Fibroblast of skin of left biceps (primary cell): Measurements from ENCODE around the gene SRL.
A peak's percentile ranks its signal among the peaks of the same experiment; 100 is the strongest.
"Not testable (repeated sequence)": the region's sequence is repeated elsewhere in the genome, so short reads cannot be mapped to it uniquely, and the experiment has no call there.

Source experiments
- DNase-seq, 2 experiments: peaks; one replicate each; pipeline ENCODE4 v3.0.0-alpha.2; 2013; ENCODE audit warnings: low read depth in 2 of 2

SRL gene

GRCh38 chr16:4260360-4260759 lies 18.5 kb upstream of the SRL start:
- DNase-seq: no peak

DNA sequence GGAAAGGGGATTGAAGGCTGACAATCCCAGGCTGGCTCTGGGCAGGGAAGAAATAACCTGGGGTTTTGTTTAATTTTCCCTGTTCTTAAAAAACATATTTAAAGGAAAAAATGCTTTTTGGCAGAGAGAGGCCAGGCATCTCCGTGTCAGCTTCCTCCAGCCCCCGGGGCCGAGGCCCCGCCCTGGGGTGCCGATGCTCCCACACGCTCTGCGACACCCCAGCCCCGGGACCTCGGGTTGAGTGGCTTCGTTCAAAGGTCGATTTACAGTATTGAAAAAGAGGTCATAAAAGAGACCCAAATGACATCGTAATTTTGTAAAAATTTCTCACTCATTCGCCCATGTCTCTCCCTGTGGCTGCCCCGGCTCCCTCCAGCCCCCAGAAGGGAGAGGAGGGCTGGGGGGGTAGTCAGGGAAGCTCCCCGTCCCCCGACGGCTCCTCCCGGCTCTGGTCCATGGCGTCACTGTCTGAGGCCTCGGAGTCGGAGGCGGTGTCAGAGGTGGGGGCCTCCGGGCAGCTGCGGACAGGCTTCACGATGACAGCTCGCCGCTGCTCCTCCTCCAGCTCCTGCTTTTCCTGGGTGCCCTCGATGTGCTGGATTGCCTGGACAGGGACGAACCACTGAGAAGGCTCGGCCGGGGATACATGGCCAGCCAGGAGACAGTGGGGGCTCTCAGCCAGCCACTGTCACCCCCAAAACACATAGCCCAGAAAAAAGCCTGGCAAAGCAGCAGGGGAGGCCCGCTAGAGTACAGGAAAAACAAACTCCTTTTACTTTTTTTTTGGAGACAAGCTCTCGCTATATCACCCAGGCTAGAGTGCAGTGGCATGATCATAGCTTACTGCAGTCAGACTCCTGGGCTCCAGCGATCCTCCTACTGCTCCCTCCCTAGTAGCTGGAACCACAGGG lies 16.0 kb upstream of the SRL start:
- no peak for DNase-seq

DNA sequence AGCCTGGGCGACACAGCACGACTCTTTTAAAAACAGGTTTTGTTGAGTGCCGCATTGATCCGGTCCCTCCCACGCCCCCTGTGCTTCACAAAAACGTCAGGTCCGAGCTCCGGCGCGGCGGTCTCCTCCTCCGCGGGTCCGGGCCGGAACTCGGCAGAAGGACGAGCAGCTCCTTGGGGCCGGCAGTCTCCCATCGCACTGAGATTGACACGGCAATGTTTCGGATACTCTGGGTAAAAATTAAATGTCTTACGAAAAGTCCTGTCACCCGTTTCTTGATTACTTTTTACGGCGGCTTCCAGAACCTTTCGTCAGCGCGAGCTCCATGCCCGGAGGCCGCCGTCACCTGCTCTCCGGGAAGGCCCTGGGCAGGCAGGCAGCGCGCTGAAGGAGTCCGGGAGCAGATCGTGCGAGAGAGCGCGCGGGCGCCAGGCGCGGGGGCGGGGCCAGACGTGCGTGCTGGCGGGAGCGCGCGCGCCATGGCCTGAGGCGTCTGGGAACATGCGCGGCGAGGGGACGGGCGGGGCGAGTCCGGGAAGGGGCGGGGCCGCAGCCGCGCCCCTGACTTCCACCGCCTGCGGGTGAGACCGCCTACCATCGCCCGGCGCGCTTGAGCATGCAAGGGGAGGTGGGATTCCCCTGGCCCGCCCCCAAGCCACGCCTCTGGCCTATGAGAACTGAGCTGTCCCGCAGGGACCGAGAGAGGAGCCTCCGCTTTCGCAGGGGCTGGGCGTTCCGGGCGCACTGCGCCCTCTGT lies 11.7 kb upstream of the SRL start:
- DNase-seq: peak; percentile 99

DNA sequence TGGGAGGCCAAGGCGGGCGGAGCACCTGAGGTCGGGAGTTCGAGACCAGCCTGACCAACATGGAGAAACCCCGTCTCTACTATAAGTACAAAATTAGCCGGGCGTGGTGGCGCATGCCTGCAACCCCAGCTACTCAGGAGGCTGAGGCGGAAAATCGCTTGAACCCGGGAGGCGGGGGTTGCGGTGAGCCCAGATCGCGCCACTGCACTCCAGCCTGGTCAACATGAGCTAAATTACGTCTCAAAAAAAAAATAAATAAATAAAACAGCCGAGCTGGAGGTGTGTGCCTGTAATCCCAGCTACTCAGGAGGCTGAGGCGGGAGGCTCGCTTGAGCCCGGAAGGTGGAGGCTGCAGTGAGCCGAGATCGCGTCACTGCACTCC lies 11.1 kb upstream of the SRL start:
- not testable (repeated sequence) for DNase-seq

DNA sequence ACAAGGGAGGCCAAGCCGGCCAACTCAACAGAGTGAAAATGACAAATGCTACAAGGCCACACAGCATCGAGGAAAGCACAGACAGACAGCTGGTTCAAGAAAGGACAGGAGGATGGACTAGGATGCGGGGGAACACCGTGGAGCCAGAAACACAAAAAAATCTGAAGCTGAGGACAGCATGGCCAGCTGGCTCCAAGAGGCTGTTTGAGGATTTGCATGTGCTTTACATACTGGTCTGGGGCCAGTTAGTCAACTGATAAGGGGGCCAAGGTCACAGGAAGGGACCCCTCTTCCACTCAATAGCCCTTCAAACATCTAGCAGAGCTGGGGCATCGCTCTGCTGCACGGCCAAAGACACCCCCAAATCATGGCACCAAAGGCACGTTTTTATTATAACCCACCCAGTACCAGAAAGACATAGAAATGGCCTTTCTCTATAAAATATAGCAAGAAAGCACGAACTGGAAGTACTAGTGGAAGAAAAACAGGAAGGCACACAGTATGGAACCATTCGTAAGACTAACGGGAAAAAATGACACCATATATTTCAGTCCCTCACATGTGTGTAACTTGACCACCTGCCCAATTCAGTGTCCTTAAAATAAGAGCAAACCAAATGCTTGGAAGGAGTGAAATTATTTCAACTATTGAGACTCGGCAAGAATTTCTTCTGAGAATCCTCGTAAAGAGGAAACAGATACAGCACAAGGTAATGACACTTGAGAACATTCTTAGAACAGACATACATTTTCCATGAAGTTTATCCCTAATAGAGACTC lies 7.8 kb upstream of the SRL start:
- DNase-seq: no peak

GRCh38 chr16:4247460-4247784 lies 5.5 kb upstream of the SRL start:
- no peak for DNase-seq

DNA sequence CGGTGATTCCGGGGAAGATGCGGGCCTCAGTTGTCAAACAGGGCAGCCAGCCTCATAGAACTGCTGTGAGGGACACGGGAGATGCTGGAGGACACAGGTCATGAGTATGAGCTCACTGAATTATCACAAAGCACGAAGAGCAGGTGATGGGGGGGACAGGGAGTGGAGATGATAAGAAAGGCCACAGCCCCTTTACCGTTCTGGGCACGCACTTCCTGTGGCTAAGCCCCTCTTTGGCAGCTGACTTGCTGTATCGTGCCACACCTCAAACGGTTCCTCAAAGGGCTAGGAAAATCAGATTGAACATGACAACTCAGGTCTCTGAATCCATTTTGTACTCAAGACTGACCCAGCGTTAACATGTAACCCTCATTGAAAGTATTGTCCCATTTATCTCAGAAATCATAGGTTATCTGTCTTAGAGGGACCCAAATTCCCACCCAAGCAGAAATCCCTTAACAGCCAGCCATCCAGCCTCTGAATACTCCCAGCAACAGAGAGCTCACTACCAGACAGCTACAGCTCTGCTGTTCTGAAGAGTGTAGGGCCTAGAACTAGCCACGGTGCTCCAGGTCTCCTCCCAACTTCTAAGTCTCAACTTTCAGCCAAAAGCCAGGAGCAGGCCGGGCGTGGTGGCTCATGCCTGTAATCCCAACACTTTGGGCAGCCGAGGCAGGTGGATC lies 5.0 kb upstream of the SRL start:
- DNase-seq: no peak

DNA sequence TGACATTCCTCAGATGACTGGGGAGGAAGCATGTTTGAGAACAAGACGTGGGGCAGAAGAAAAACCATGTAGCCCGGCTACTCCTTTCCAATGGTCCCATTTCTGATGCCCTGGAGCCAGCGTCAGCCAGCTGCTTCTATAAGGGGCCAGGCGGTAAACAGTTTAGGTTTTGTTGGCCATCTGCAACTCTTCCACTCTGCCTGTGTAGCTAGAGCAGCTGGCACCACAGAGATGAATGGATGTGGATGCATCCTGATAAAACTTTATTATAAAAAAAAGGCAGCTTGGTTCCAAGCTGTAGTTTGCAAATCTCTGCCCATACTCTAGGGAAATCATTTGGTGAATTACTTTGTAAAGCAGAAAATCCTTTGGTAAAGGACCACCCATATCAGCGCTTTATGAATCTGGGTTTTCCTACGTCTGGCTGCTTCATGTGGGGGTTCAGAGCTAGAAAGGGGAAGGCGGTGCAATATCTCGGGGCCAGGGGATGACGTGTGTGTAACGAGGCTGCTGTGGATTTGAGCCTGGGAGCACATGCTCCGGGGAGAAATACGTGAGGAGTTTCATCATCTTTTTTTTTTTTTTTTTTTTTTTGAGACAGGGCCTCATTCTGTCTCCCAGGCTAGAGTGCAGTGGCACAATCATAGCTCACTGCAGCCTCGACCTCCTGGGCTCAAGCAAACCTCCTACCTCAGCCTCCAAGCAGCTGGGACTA lies 3.4 kb upstream of the SRL start:
- peak in 1 of 2 experiments; percentile 25 for DNase-seq

- DNase-seq: no peak
Observed at GRCh38 chr16:4244254-4245076, 2.6 kb upstream of the SRL start.

DNA sequence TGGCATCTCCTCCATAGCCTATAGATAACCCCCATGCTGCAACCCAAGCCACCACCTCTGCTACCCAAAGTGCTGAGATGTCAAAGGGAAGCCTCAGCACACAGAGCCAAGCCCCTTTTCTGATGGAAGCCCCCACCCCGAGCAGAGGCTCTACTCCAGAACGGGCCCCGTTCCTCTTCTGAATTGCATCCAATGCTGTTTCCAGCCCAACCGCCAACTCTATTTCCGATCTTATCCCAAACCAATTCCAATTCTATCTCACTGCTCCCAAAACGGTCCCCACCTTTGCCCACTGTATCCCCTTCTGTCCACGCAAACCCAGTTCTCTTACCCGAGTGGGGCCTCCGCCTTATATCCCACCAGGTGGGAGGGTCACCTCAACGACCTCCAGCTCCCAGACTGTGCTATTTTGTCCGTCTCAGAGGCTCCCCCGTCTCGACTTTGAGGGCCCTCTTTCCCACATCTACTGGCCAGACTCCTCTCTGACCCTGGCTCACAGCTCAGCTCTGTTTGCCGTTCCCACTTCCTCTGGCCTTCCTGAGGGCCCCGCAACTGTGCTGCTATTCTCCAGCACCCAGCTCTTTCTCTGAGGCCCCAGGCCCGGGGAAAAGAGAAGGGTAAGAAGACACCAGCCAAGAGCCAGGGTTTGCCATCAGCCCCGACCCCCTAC lies 487 bp downstream of the SRL start:
- DNase-seq: no peak

DNA sequence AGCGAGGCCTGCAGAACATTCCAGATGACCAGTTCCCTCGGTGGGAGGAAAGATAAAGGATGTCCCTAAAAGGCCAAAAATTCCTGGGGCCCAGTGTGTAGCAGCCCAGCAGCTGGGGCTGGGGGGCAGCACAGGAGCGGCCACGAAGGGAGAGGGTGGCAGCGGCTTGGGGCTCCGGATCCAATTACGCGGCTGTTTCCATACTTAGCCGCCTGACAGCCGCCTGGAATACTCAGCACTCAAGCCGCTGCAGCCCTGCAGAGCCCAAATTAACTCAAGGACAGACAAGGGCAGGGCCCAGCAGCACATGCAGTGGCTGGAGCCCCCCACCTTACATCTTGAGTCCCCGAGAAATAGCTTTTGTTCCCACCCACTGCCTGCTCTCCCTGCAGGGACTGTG lies 1.3 kb downstream of the SRL start:
- DNase-seq: no peak

DNA sequence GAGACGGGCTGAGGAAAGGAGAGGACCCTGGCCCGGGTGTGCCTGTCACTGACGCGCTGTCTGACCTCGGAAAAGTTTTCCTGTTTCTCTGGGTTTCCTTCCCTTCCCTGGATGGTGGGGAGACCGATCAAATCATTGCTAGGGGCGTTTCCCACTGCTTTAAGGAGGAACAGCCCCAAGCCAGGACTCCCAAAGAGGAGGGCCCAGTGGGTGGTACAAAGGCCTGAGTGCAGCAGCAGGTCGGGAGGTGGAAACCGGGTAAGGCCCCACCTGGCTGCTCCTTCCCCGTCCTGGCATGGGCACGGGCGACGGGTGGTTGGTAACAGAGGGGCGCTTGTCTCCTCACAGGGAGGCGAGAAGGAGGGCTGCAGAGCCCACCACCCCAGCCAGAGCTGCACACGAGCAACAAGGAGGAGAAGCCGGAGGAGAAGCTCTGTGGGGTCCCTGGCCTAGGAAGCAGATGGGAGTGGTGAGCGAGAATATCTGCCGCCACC lies 2.2 kb downstream of the SRL start:
- no peak for DNase-seq

- no peak for DNase-seq
Observed at GRCh38 chr16:4239020-4239419, 2.9 kb downstream of the SRL start.

GRCh38 chr16:4233431-4233830 lies 8.4 kb downstream of the SRL start:
- DNase-seq: no peak

GRCh38 chr16:4232541-4233386 lies 9.1 kb downstream of the SRL start:
- no peak for DNase-seq

- DNase-seq: no peak
Observed at GRCh38 chr16:4231886-4232285, 10.0 kb downstream of the SRL start.

GRCh38 chr16:4231367-4231766 lies 10.5 kb downstream of the SRL start:
- DNase-seq: no peak

DNA sequence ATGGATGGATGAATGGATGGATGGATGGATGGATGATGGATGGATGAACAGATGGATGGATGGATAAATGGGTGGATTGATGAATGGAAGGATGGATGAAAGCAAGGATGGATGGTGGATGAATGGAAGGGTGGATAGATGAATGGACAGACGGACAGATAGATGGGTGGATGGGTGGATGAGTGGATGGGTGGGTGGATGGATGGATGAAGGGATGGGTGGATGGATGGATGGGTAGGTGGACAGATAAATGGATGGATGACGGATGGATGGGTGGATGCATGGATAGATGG lies 14.9 kb downstream of the SRL start:
- no peak for DNase-seq
